ENCODE results near the gene PNLIPRP2. TPM values are rescaled to one million over a fixed set of nuclear protein-coding genes. Genes with fewer than 3 reads are reported as not detected.
A peak's percentile ranks its signal among the peaks of the same experiment; 100 is the strongest.

The PNLIPRP2 gene
- total RNA-seq, 4 donors from 2014 or later = not detected

- intact Hi-C loops (cut with DNase I) = loop anchor here (10.0 kb wide), 1 partner anchor 487 kb away; no protein-coding TSS in a partner anchor
- Histone ChIP-seq H3K4me1 (peaks cover 45 to 50% (median 49%) of the 10 kb centered on the region in 4 donors), H3K36me3 (peaks cover 0 to 16% (median 8%) of the 10 kb centered on the region in 4 donors), H3K27ac (replicated peaks in 1 of 4) (peak overlapping the region; percentile 11 to 61 (median 18)), H3K9me3 (no peaks in the 10 kb centered on the region), H3K4me3 (peak overlapping the region in 1 of 4 donors; percentile 4), H3K27me3 (no peaks in the 10 kb centered on the region)
- TF ChIP-seq, protein P1, sequence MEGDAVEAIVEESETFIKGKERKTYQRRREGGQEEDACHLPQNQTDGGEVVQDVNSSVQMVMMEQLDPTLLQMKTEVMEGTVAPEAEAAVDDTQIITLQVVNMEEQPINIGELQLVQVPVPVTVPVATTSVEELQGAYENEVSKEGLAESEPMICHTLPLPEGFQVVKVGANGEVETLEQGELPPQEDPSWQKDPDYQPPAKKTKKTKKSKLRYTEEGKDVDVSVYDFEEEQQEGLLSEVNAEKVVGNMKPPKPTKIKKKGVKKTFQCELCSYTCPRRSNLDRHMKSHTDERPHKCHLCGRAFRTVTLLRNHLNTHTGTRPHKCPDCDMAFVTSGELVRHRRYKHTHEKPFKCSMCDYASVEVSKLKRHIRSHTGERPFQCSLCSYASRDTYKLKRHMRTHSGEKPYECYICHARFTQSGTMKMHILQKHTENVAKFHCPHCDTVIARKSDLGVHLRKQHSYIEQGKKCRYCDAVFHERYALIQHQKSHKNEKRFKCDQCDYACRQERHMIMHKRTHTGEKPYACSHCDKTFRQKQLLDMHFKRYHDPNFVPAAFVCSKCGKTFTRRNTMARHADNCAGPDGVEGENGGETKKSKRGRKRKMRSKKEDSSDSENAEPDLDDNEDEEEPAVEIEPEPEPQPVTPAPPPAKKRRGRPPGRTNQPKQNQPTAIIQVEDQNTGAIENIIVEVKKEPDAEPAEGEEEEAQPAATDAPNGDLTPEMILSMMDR (IDR thresholded peaks at IDR 0.05) = no peak
- no peak for TF ChIP-seq POLR2A (IDR thresholded peaks at IDR 0.05; ENCODE audit: low read depth)
- TF ChIP-seq EP300 (IDR thresholded peaks at IDR 0.05) = no peak
- no peak for TF ChIP-seq POLR2AphosphoS5 (IDR thresholded peaks at IDR 0.05)
- DNase-seq (ENCODE audit: extremely low spot score) = no peak
- WGBS = 6% methylated on average over 7 of the region's 7 CpGs
Measured at GRCh38 chr10:116688241-116688711, 67.5 kb downstream of the PNLIPRP2 start.

GRCh38 chr10:116688741-116689495, 68.2 kb downstream of the PNLIPRP2 start:
- TF ChIP-seq EP300 (IDR thresholded peaks at IDR 0.05) = no peak
- TF ChIP-seq, protein P1 (IDR thresholded peaks at IDR 0.05) = no peak
- TF ChIP-seq POLR2A (IDR thresholded peaks at IDR 0.05; ENCODE audit: low read depth) = no peak
- TF ChIP-seq POLR2AphosphoS5 (IDR thresholded peaks at IDR 0.05) = no peak
- Histone ChIP-seq H3K4me3 (no peak overlapping the region), H3K4me1 (peaks cover 45 to 51% (median 49%) of the 10 kb centered on the region in 4 donors), H3K36me3 (peaks cover 0 to 10% (median 6%) of the 10 kb centered on the region in 4 donors), H3K9me3 (no peaks in the 10 kb centered on the region), H3K27me3 (no peaks in the 10 kb centered on the region), H3K27ac (replicated peaks in 1 of 4) (peak overlapping the region; percentile 0 to 61 (median 18))
- WGBS = 60% methylated on average over 7 of the region's 7 CpGs
- no peak for DNase-seq (ENCODE audit: extremely low spot score)
- intact Hi-C loops (cut with DNase I) = loop anchor here (10.0 kb wide), 1 partner anchor 486 kb away; no protein-coding TSS in a partner anchor

DNA sequence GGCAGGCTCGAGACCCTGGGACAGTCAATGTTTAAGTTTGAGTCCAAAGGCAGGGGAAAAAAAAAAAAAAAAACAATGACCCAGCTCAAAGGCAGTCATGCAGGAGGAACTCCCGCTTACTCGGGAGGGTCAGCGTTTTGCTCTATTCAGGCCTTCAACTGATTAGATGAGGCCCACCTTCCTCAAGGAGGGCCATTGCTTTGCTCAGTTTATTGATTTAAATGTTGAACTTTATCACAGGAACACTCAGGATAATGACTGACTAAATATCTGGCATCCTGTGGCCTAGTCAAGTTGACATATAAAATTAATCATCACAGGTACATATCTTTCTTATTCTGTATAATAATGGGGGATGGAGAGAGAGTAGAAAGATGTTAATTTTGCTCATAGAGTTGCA, 69.0 kb downstream of the PNLIPRP2 start:
- H3K9me3 ChIP-seq = no peaks in the 10 kb centered on the region
- DNase-seq (ENCODE audit: extremely low spot score) = no peak
- peaks cover 51 to 59% (median 57%) of the 10 kb centered on the region in 4 donors for H3K4me1 ChIP-seq
- no peak overlapping the region for H3K4me3 ChIP-seq
- TF ChIP-seq POLR2AphosphoS5 (IDR thresholded peaks at IDR 0.05) (no peak), EP300 (IDR thresholded peaks at IDR 0.05) (no peak), POLR2A (IDR thresholded peaks at IDR 0.05; ENCODE audit: low read depth) (no peak)
- TF ChIP-seq, protein P1 (IDR thresholded peaks at IDR 0.05) = no peak
- H3K27me3 ChIP-seq = no peaks in the 10 kb centered on the region
- peaks cover 0 to 7% (median 4%) of the 10 kb centered on the region in 4 donors for H3K36me3 ChIP-seq
- H3K27ac ChIP-seq (replicated peaks in 1 of 4) = no peak overlapping the region
- intact Hi-C loops (cut with DNase I) = loop anchor here (10.0 kb wide), 1 partner anchor 485 kb away; no protein-coding TSS in a partner anchor
- WGBS = 92% methylated on average over 4 of the region's 4 CpGs

- Histone ChIP-seq H3K4me1 (peaks cover 51 to 62% (median 59%) of the 10 kb centered on the region in 4 donors), H3K27me3 (no peaks in the 10 kb centered on the region), H3K9me3 (no peaks in the 10 kb centered on the region), H3K4me3 (no peak overlapping the region), H3K27ac (replicated peaks in 1 of 4) (peak overlapping the region in 3 of 4 donors; percentile 9 to 48 (median 48)), H3K36me3 (peaks cover 0 to 7% (median 2%) of the 10 kb centered on the region in 4 donors)
- WGBS = 46% methylated on average over 17 of the region's 17 CpGs
- no peak for TF ChIP-seq EP300 (IDR thresholded peaks at IDR 0.05)
- TF ChIP-seq, protein P1 (IDR thresholded peaks at IDR 0.05) = peak in 2 of 3 experiments; percentile 38 to 45
- no peak for DNase-seq (ENCODE audit: extremely low spot score)
- intact Hi-C loops (cut with DNase I) = no loop called here
Measured at GRCh38 chr10:116690356-116691322, 69.9 kb downstream of the PNLIPRP2 start.

Measured in esophagus muscularis mucosa (tissue), 4 donors.